K562 (cell line): Measurements from ENCODE around the gene LTBP1. TPM values are rescaled to one million over a fixed set of nuclear protein-coding genes. Genes with fewer than 3 reads are reported as not detected.

Source experiments
- ARID4B ChIP-seq: sonication (generic); formaldehyde crosslinking; IDR thresholded peaks from 2 replicates; pipeline ENCODE4 v1.8.0; 2022; ENCODE audit warnings: mild to moderate bottlenecking, missing genetic modification reagents
- E2F8 ChIP-seq: fragments of 450-650 bp; IDR thresholded peaks from 2 replicates; pipeline ENCODE4 v1.7.1; 2018; ENCODE audit warnings: mild to moderate bottlenecking, low read depth; ENCODE audit not compliant: partially characterized antibody
- NR1H2 ChIP-seq: sonication (generic); formaldehyde crosslinking; IDR thresholded peaks from 2 replicates; pipeline ENCODE4 v1.4.0; 2020; ENCODE audit warnings: mild to moderate bottlenecking, missing genetic modification reagents
- TAF1 ChIP-seq: IDR thresholded peaks from 2 replicates; pipeline ENCODE4 v1.6.1; 2011; ENCODE audit warnings: mild to moderate bottlenecking, low read length, moderate library complexity; ENCODE audit not compliant: insufficient read depth, control insufficient read depth, severe bottlenecking; ENCODE audit errors: extremely low read depth
- USF2 ChIP-seq: sonication (generic); formaldehyde crosslinking; IDR thresholded peaks from 2 replicates; pipeline ENCODE4 v1.5.0; 2020; ENCODE audit warnings: missing genetic modification reagents
- ZBTB40 ChIP-seq, 2 experiments: fragments of 450-650 bp in 1 of 2; sonication (generic) in 1 of 2; formaldehyde crosslinking in 1 of 2; IDR thresholded peaks; 2 replicates each; pipeline versions ENCODE4 v1.7.1 to v1.9.0; 2016 to 2022; ENCODE audit warnings: inconsistent platforms in 1 of 2, mild to moderate bottlenecking in 1 of 2, missing genetic modification reagents in 1 of 2
- polyA plus RNA-seq, 8 experiments: library from polyadenylated mRNA; depleted of rRNA in 4 of 8; stranded (reverse) in 5 of 8; unstranded in 3 of 8; fragments of >200 nt; fragmentation: Nextera tagmentation in 2 of 8; fragmentation: Illumina TruSeq in 1 of 8; extraction: Ambion mirVana in 2 of 8; extraction: Trizol in 1 of 8; gene quantifications; 2 replicates each; pipeline versions ENCODE4 v1.2.1 to v1.2.3, GENCODE V29; 2011 to 2014; ENCODE audit warnings: inconsistent platforms in 1 of 8, missing spikeins in 1 of 8
- total RNA-seq, 7 experiments: library from RNA; depleted of rRNA in 6 of 7; stranded (reverse); fragments of >200 nt in 6 of 7; fragmentation: Illumina TruSeq in 2 of 7; extraction: Trizol in 2 of 7; gene quantifications; 2 replicates each; pipeline versions ENCODE4 v1.2.1 to v1.2.3, GENCODE V29; 2011 to 2021; ENCODE audit warnings: low replicate concordance in 1 of 7

LTBP1 gene
- total and polyA plus RNA-seq, 9 of the 15 experiments (the other 6 are each of a cell fraction or from before 2014, with no cell fraction given): 3.6 to 16.4 (median 8.5) TPM

- TF ChIP-seq ZBTB40 (IDR thresholded peaks at IDR 0.05) (no peak), ZBTB40 (CRISPR knock-in tag; IDR thresholded peaks at IDR 0.05) (no peak), NR1H2 (CRISPR knock-in tag) (no peak), TAF1 (peak; percentile 29), E2F8 (no peak), ARID4B (peak; percentile 74), USF2 (CRISPR knock-in tag) (no peak)
Observed at GRCh38 chr2:32947484-32948143, 861 bp downstream of the LTBP1 start (continued).
